Neuron (in vitro differentiated cells): ENCODE measurements around the gene PGS1.

Experiments used
- H2AFZ ChIP-seq: one replicate; pipeline ENCODE4 v1.6.1; 2013; ENCODE audit warnings: low read depth, mild to moderate bottlenecking, inconsistent platforms, low read length, moderate library complexity
- H3K27me3 ChIP-seq: one replicate; pipeline ENCODE4 v1.6.1; 2013; ENCODE audit warnings: low read length; ENCODE audit not compliant: insufficient read depth
- H3K36me3 ChIP-seq: one replicate; pipeline ENCODE4 v1.6.1; 2013; ENCODE audit warnings: low read length; ENCODE audit not compliant: insufficient read depth
- H3K4me1 ChIP-seq: one replicate; pipeline ENCODE4 v1.6.1; 2013; ENCODE audit warnings: low read length; ENCODE audit not compliant: insufficient read depth
- H3K4me3 ChIP-seq: 2 replicates; pipeline ENCODE4 v1.5.1; 2013; ENCODE audit warnings: mild to moderate bottlenecking, low read length, moderate library complexity
- H3K9me3 ChIP-seq: one replicate; pipeline ENCODE4 v1.6.1; 2013; ENCODE audit warnings: low read length

Gene PGS1

DNA sequence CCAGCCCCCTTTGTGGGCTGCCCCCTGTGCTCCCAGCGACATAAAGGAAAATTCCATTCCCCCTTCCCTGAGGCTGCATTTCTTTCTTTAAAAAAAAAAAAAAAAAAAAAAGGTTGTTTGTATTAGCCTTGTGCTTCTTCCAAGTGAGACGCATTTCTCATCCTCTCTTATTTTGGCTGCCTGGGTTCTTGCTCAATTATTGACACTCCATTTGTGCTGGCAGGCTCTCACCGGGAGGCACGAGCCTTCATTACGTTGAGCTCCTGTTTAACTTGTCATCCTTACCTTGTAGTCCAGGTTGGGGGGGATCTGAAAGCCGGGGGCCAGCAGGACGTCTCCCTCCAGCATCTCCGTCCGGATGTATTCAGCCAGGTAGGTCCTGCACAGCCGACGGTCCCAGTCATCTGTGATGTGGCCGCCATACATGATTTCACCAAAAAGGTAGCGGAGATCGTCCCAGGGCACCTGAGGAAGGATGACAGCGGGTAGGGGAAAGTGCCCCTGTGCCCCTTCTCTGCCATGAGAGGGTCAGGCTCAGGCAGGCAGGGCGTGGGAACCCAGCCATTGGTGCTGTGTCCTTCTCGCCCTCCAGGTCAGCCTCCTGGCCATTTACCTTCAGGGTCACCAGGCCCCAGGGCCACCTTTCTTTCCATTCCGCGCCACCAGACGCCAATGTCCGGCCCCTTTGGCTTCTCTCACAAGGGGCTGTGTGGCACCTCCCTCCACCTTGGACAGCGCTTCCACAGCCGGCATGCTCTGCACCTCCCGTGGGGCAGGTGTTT is 50.6 kb downstream of the PGS1 start:
- H2AFZ ChIP-seq, result no peak overlapping the region
- H3K4me1 ChIP-seq, result peaks cover 5% of the 10 kb centered on the region
- H3K4me3 ChIP-seq, result no peak overlapping the region
- no peaks in the 10 kb centered on the region for H3K27me3 ChIP-seq
- H3K9me3 ChIP-seq, result no peaks in the 10 kb centered on the region
- H3K36me3 ChIP-seq, result peaks cover 30% of the 10 kb centered on the region

GRCh38 chr17:78429618-78429995 is 51.2 kb downstream of the PGS1 start:
- Histone ChIP-seq H3K4me1 (peaks cover 5% of the 10 kb centered on the region), H3K4me3 (no peak overlapping the region), H2AFZ (no peak overlapping the region), H3K27me3 (no peaks in the 10 kb centered on the region), H3K9me3 (no peaks in the 10 kb centered on the region), H3K36me3 (peaks cover 25% of the 10 kb centered on the region)

GRCh38 chr17:78430892-78431691 is 52.6 kb downstream of the PGS1 start:
- Histone ChIP-seq H3K4me1 (peaks cover 5% of the 10 kb centered on the region), H3K27me3 (no peaks in the 10 kb centered on the region), H2AFZ (no peak overlapping the region), H3K9me3 (no peaks in the 10 kb centered on the region), H3K4me3 (no peak overlapping the region), H3K36me3 (peaks cover 15% of the 10 kb centered on the region)

DNA sequence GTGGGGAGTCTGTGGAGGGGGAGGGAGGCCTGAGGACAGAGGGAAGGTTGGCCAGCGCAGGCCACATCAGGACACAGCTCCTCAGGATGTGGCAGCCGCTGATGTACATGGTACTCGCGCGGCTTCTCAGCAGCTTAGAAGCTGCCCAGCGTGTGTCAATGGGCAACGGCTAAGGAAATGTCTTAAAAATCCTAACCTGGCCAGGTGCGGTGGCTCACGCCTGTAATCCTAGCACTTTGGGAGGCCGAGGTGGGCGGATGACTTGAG is 53.2 kb downstream of the PGS1 start:
- Histone ChIP-seq H3K9me3 (no peaks in the 10 kb centered on the region), H3K27me3 (no peaks in the 10 kb centered on the region), H3K4me1 (peaks cover 5% of the 10 kb centered on the region), H3K36me3 (peaks cover 14% of the 10 kb centered on the region), H2AFZ (no peak overlapping the region), H3K4me3 (no peak overlapping the region)

GRCh38 chr17:78432226-78433012 is 54.0 kb downstream of the PGS1 start:
- no peak overlapping the region for H3K4me3 ChIP-seq
- H3K27me3 ChIP-seq, result no peaks in the 10 kb centered on the region
- H3K36me3 ChIP-seq, result peaks cover 8% of the 10 kb centered on the region
- H2AFZ ChIP-seq, result no peak overlapping the region
- H3K4me1 ChIP-seq, result peaks cover 5% of the 10 kb centered on the region
- H3K9me3 ChIP-seq, result no peaks in the 10 kb centered on the region

- no peak overlapping the region for H2AFZ ChIP-seq
- H3K4me3 ChIP-seq, result no peak overlapping the region
- no peaks in the 10 kb centered on the region for H3K27me3 ChIP-seq
- H3K9me3 ChIP-seq, result no peaks in the 10 kb centered on the region
- peaks cover 5% of the 10 kb centered on the region for H3K4me1 ChIP-seq
- H3K36me3 ChIP-seq, result peaks cover 5% of the 10 kb centered on the region
Observed at GRCh38 chr17:78433013-78433727, 54.7 kb downstream of the PGS1 start.

GRCh38 chr17:78433780-78434335 is 55.4 kb downstream of the PGS1 start:
- no peak overlapping the region for H2AFZ ChIP-seq

GRCh38 chr17:78434455-78435329 is 56.2 kb downstream of the PGS1 start:
- H3K4me3 ChIP-seq, result no peak overlapping the region

More at GRCh38 chr17:78433780-78434335, 55.4 kb downstream of the PGS1 start:
- peaks cover 5% of the 10 kb centered on the region for H3K4me1 ChIP-seq
- H3K36me3 ChIP-seq, result no peaks in the 10 kb centered on the region
- H3K27me3 ChIP-seq, result no peaks in the 10 kb centered on the region
- no peak overlapping the region for H3K4me3 ChIP-seq
- no peaks in the 10 kb centered on the region for H3K9me3 ChIP-seq

GRCh38 chr17:78435330-78436005 is 57.0 kb downstream of the PGS1 start:
- Histone ChIP-seq H3K9me3 (no peaks in the 10 kb centered on the region), H3K4me1 (peaks cover 5% of the 10 kb centered on the region), H3K4me3 (no peak overlapping the region), H3K27me3 (no peaks in the 10 kb centered on the region), H3K36me3 (no peaks in the 10 kb centered on the region), H2AFZ (no peak overlapping the region)

More at GRCh38 chr17:78434455-78435329, 56.2 kb downstream of the PGS1 start:
- Histone ChIP-seq H3K9me3 (no peaks in the 10 kb centered on the region), H3K4me1 (peaks cover 5% of the 10 kb centered on the region), H2AFZ (no peak overlapping the region), H3K27me3 (no peaks in the 10 kb centered on the region), H3K36me3 (no peaks in the 10 kb centered on the region)

GRCh38 chr17:78437508-78438169 is 59.2 kb downstream of the PGS1 start:
- Histone ChIP-seq H3K4me3 (no peak overlapping the region), H3K4me1 (peaks cover 3% of the 10 kb centered on the region), H3K27me3 (peaks cover 4% of the 10 kb centered on the region), H2AFZ (no peak overlapping the region), H3K9me3 (no peaks in the 10 kb centered on the region), H3K36me3 (no peaks in the 10 kb centered on the region)

DNA sequence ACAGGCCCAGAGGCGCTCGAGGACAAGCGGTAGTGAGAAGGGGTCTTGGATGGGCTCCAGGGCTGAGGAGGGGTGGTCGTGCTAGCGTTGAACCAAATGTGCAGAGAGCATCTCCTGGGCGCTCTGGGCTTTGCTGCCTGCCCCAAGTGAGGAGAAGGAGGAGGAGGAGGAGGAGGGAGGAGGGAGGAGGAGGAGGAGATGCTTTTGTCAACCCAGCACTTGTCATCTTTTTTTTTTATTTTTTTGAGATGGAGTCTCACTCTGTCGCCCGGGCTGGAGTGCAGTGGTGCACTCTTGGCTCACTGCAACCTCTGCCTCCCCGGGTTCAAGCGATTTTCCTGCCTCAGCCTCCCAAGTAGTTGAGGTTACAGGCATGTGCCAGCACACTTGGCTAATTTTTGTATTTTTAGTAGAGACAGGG is 59.8 kb downstream of the PGS1 start:
- H3K4me1 ChIP-seq, result peaks cover 6% of the 10 kb centered on the region
- H3K27me3 ChIP-seq, result peaks cover 4% of the 10 kb centered on the region
- H2AFZ ChIP-seq, result no peak overlapping the region
- H3K4me3 ChIP-seq, result no peak overlapping the region
- no peaks in the 10 kb centered on the region for H3K36me3 ChIP-seq
- no peaks in the 10 kb centered on the region for H3K9me3 ChIP-seq
